Prostate gland (tissue), 2 donors: ENCODE measurements around the gene PKP3.

Experiments used
- POLR2AphosphoS5 ChIP-seq: sonication (generic); formaldehyde crosslinking; IDR thresholded peaks from one replicate; pipeline ENCODE4 v1.6.1; 2017; ENCODE audit warnings: antibody characterized with exemption
- TF ChIP-seq, protein P1 (sequence below), 4 experiments: fragments of 200-600 bp in 2 of 4; fragments of 450-650 bp in 2 of 4; sonication (generic) in 2 of 4; IDR thresholded peaks; 1 replicate in 3 of 4; 2 replicates in 1 of 4; pipeline ENCODE4 v1.5.1; 2016 to 2019; ENCODE audit warnings: antibody characterized with exemption in 4 of 4, mild to moderate bottlenecking in 2 of 4, moderate library complexity in 2 of 4

DNA sequence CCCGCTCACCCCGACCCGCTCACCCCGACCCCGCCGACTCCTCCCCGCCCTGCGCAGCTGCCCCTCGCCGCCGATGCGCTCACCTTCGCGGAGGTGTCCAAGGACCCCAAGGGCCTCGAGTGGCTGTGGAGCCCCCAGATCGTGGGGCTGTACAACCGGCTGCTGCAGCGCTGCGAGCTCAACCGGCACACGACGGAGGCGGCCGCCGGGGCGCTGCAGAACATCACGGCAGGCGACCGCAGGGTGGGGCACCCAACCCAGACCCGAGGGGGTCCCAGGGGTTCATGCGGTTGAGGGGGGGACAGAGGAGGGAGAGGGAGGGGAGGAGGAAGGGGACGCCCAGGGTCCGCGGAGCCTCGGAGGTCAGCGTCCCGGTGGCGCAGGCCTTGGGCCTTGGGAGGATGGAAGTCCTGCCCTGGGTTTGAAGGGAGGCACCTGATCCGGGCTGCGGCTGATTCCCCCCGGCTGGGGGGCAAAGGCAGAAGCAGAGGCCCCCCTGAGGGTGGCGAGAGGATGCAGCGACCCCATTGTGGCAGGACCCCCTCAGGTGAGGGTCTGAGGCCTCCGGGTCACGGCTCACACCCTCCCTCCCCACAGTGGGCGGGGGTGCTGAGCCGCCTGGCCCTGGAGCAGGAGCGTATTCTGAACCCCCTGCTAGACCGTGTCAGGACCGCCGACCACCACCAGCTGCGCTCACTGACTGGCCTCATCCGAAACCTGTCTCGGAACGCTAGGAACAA, 9.2 kb downstream of the PKP3 start:
- TF ChIP-seq, protein P1, sequence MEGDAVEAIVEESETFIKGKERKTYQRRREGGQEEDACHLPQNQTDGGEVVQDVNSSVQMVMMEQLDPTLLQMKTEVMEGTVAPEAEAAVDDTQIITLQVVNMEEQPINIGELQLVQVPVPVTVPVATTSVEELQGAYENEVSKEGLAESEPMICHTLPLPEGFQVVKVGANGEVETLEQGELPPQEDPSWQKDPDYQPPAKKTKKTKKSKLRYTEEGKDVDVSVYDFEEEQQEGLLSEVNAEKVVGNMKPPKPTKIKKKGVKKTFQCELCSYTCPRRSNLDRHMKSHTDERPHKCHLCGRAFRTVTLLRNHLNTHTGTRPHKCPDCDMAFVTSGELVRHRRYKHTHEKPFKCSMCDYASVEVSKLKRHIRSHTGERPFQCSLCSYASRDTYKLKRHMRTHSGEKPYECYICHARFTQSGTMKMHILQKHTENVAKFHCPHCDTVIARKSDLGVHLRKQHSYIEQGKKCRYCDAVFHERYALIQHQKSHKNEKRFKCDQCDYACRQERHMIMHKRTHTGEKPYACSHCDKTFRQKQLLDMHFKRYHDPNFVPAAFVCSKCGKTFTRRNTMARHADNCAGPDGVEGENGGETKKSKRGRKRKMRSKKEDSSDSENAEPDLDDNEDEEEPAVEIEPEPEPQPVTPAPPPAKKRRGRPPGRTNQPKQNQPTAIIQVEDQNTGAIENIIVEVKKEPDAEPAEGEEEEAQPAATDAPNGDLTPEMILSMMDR (IDR thresholded peaks at IDR 0.05) = no peak
- TF ChIP-seq POLR2AphosphoS5 = no peak
